ENCODE results near the gene AQP3. TPM values are rescaled to one million over a fixed set of nuclear protein-coding genes. Genes with fewer than 3 reads are reported as not detected.

AQP3 gene
- total and polyA plus RNA-seq, 2 of the 13 experiments (the other 11 are each of a cell fraction or from before 2014, with no cell fraction given) = 1.4 to 5.5 TPM

GRCh38 chr9:33443047-33443446 lies 4.3 kb downstream of the AQP3 start (continued):
- TF ChIP-seq RNF219 (CRISPR knock-in tag; IDR thresholded peaks at IDR 0.05) (no peak), SRSF9 (IDR thresholded peaks at IDR 0.05; ENCODE audit: borderline replicate concordance, insufficient read depth, low read depth, low read length, poor library complexity, severe bottlenecking) (no peak), NR2C2 (CRISPR knock-in tag; IDR thresholded peaks at IDR 0.05; ENCODE audit: borderline replicate concordance) (peak; percentile 53), NCOA2 (CRISPR knock-in tag; IDR thresholded peaks at IDR 0.05) (peak; percentile 46; the same call in 1 of the 2 replicates), NFRKB (IDR thresholded peaks at IDR 0.05) (no peak), HOXA3 (CRISPR knock-in tag; IDR thresholded peaks at IDR 0.05) (no peak), PATZ1 (CRISPR knock-in tag; IDR thresholded peaks at IDR 0.05) (peak; percentile 60), JUND (CRISPR knock-in tag; IDR thresholded peaks at IDR 0.05) (peak; percentile 79), HIC2 (CRISPR knock-in tag; IDR thresholded peaks at IDR 0.05; ENCODE audit: low read depth) (peak; percentile 76; the same call in 1 of the 2 replicates), PAXIP1 (CRISPR knock-in tag; conservative IDR thresholded peaks at IDR 0.05) (peak; percentile 69), HDAC2 (CRISPR knock-in tag; IDR thresholded peaks at IDR 0.05) (0 out of 2 replicates have a peak, but pooled peaks have one; percentile 30), RXRA (CRISPR knock-in tag; IDR thresholded peaks at IDR 0.05) (peak; percentile 18; the same call in 1 of the 2 replicates), RFXANK (CRISPR knock-in tag; IDR thresholded peaks at IDR 0.05) (no peak), ZNF792 (CRISPR knock-in tag; IDR thresholded peaks at IDR 0.05) (peak; percentile 17; the same call in 1 of the 2 replicates), CBX5 (CRISPR knock-in tag; IDR thresholded peaks at IDR 0.05; ENCODE audit: borderline replicate concordance) (0 out of 2 replicates have a peak, but pooled peaks have one; percentile 24), ATF4 (CRISPR knock-in tag; IDR thresholded peaks at IDR 0.05) (peak in 1 of 2 experiments; percentile 65; a peak in 2 of 4 replicates)

Data from HepG2 (cell line).